Prostate gland (tissue), 2 donors: ENCODE measurements around the gene SLC44A3.

ENCODE experiments used
- POLR2A ChIP-seq: fragments of 450-650 bp; IDR thresholded peaks from one replicate; pipeline ENCODE4 v1.6.1; 2016; ENCODE audit warnings: antibody characterized with exemption, mild to moderate bottlenecking
- POLR2AphosphoS5 ChIP-seq: sonication (generic); formaldehyde crosslinking; IDR thresholded peaks from one replicate; pipeline ENCODE4 v1.6.1; 2017; ENCODE audit warnings: antibody characterized with exemption
- TF ChIP-seq, protein P1 (sequence below), 4 experiments: fragments of 200-600 bp in 2 of 4; fragments of 450-650 bp in 2 of 4; sonication (generic) in 2 of 4; IDR thresholded peaks; 1 replicate in 3 of 4; 2 replicates in 1 of 4; pipeline ENCODE4 v1.5.1; 2016 to 2019; ENCODE audit warnings: antibody characterized with exemption in 4 of 4, mild to moderate bottlenecking in 2 of 4, moderate library complexity in 2 of 4

DNA sequence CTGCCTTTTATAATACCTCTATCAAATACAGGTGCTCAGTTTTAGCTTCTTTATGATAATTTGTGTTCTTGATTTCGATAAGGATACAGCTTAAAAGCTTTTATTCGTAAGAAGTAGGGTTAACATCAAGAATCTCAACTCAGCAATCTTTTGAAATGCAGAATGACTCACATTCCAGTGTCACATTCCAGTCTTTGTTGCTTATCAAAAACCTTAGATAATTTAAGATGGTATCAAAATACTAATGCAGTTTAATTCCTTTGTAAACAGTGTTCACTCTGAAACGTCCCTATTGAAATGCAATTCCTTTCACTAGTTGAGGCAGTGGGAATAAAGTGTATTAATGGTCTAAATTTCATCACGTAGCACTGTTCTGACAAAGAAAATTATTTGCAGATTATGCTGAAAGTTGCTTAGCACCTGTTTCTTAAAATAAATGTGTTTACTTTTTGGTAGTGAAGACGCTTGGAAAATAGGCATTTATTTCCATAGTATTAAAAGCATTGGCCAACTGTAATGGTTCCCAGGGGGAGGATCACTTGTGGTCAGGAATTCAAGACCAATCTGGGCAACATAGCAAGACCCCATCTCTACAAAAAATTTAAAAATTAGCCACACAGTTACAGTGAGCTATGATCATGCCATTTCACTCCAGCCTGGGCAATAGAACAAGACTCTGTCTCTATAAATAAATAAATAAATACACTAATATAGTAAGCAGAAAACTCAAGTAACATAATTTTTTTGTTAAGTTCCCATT is 116.9 kb downstream of the SLC44A3 start:
- TF ChIP-seq, protein P1, sequence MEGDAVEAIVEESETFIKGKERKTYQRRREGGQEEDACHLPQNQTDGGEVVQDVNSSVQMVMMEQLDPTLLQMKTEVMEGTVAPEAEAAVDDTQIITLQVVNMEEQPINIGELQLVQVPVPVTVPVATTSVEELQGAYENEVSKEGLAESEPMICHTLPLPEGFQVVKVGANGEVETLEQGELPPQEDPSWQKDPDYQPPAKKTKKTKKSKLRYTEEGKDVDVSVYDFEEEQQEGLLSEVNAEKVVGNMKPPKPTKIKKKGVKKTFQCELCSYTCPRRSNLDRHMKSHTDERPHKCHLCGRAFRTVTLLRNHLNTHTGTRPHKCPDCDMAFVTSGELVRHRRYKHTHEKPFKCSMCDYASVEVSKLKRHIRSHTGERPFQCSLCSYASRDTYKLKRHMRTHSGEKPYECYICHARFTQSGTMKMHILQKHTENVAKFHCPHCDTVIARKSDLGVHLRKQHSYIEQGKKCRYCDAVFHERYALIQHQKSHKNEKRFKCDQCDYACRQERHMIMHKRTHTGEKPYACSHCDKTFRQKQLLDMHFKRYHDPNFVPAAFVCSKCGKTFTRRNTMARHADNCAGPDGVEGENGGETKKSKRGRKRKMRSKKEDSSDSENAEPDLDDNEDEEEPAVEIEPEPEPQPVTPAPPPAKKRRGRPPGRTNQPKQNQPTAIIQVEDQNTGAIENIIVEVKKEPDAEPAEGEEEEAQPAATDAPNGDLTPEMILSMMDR (IDR thresholded peaks at IDR 0.05): no peak
- TF ChIP-seq POLR2A: no peak
- no peak for TF ChIP-seq POLR2AphosphoS5
